ENCODE results near the gene REV3L.

DNA sequence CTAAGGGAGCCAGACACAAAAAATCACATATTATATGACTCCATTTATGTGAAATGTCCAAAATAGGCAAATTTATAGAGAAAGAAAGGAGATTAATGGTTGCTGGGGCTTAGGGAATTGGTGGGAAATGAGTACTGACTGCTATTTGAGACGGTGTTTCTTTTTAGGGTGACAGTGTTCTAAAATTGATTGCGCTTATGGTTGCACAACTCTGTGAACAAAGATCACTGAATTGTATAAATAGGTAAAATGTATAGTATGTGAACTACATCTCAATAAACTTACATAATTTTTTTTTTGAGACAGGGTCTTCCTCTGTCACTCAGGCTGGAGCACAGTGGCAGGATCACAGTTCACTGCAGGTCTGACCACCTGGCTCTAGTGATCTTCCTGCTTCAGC, 45.4 kb downstream of the REV3L start:
- TF ChIP-seq, protein P1, sequence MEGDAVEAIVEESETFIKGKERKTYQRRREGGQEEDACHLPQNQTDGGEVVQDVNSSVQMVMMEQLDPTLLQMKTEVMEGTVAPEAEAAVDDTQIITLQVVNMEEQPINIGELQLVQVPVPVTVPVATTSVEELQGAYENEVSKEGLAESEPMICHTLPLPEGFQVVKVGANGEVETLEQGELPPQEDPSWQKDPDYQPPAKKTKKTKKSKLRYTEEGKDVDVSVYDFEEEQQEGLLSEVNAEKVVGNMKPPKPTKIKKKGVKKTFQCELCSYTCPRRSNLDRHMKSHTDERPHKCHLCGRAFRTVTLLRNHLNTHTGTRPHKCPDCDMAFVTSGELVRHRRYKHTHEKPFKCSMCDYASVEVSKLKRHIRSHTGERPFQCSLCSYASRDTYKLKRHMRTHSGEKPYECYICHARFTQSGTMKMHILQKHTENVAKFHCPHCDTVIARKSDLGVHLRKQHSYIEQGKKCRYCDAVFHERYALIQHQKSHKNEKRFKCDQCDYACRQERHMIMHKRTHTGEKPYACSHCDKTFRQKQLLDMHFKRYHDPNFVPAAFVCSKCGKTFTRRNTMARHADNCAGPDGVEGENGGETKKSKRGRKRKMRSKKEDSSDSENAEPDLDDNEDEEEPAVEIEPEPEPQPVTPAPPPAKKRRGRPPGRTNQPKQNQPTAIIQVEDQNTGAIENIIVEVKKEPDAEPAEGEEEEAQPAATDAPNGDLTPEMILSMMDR (conservative IDR thresholded peaks at IDR 0.05 in 1 of 2, IDR thresholded peaks at IDR 0.05 in 1 of 2; ENCODE audit: extremely low read depth in 1 of 2, insufficient read depth in 1 of 2, low read depth in 1 of 2, low read length in 2 of 2) = no peak
- no peak for TF ChIP-seq EZH2 (IDR thresholded peaks at IDR 0.05; ENCODE audit: borderline replicate concordance, low read length)

Measured in mammary epithelial cell (primary cell).